K562 (cell line): ENCODE results near the gene ELOVL2. TPM values are rescaled to one million over a fixed set of nuclear protein-coding genes. Genes with fewer than 3 reads are reported as not detected.

ENCODE experiments used
- E2F5 ChIP-seq: sonication (generic); formaldehyde crosslinking; IDR thresholded peaks from 2 replicates; pipeline ENCODE4 v1.8.0; 2022; ENCODE audit warnings: mild to moderate bottlenecking, missing genetic modification reagents
- HCFC1 ChIP-seq: IDR thresholded peaks from 2 replicates; pipeline ENCODE4 v1.6.1; 2012; ENCODE audit warnings: low read depth, low read length, improper control_type of control experiment
- MITF ChIP-seq: IDR thresholded peaks from 2 replicates; pipeline ENCODE4 v1.6.1; 2014; ENCODE audit warnings: antibody characterized with exemption
- POLR3G ChIP-seq: IDR thresholded peaks from 2 replicates; pipeline ENCODE4 v1.6.1; 2011; ENCODE audit not compliant: insufficient read length, insufficient replicate concordance; ENCODE audit errors: extremely low read depth
- ZNF518B ChIP-seq: fragments of 250-450 bp; sonication (Bioruptor Pico); IDR thresholded peaks from 2 replicates; pipeline ENCODE4 v1.5.0; 2021; ENCODE audit warnings: mild to moderate bottlenecking, moderate library complexity
- ZNF586 ChIP-seq: fragments of 450-650 bp; formaldehyde crosslinking; conservative IDR thresholded peaks from 2 replicates; pipeline ENCODE4 v1.4.0; 2020; ENCODE audit warnings: mild to moderate bottlenecking, moderate library complexity
- polyA plus RNA-seq, 8 experiments: library from polyadenylated mRNA; depleted of rRNA in 4 of 8; stranded (reverse) in 5 of 8; unstranded in 3 of 8; fragments of >200 nt; fragmentation: Nextera tagmentation in 2 of 8; fragmentation: Illumina TruSeq in 1 of 8; extraction: Ambion mirVana in 2 of 8; extraction: Trizol in 1 of 8; gene quantifications; 2 replicates each; pipeline versions ENCODE4 v1.2.1 to v1.2.3, GENCODE V29; 2011 to 2014; ENCODE audit warnings: inconsistent platforms in 1 of 8, missing spikeins in 1 of 8
- total RNA-seq, 7 experiments: library from RNA; depleted of rRNA in 6 of 7; stranded (reverse); fragments of >200 nt in 6 of 7; fragmentation: Illumina TruSeq in 2 of 7; extraction: Trizol in 2 of 7; gene quantifications; 2 replicates each; pipeline versions ENCODE4 v1.2.1 to v1.2.3, GENCODE V29; 2011 to 2021; ENCODE audit warnings: low replicate concordance in 1 of 7

The ELOVL2 gene
- total and polyA plus RNA-seq, 9 of the 15 experiments (the other 6 are each of a cell fraction or from before 2014, with no cell fraction given), result 0.05 to 0.96 (median 0.31) TPM

GRCh38 chr6:11053307-11053706, 9.2 kb upstream of the ELOVL2 start (continued):
- TF ChIP-seq E2F5 (CRISPR knock-in tag), result no peak
- TF ChIP-seq ZNF518B (CRISPR knock-in tag), result no peak
- TF ChIP-seq MITF, result no peak
- no peak for TF ChIP-seq HCFC1
- TF ChIP-seq ZNF586 (CRISPR knock-in tag), result no peak
- TF ChIP-seq POLR3G, result no peak
